Measurements from ENCODE around the gene RXRA.

The RXRA gene

DNA sequence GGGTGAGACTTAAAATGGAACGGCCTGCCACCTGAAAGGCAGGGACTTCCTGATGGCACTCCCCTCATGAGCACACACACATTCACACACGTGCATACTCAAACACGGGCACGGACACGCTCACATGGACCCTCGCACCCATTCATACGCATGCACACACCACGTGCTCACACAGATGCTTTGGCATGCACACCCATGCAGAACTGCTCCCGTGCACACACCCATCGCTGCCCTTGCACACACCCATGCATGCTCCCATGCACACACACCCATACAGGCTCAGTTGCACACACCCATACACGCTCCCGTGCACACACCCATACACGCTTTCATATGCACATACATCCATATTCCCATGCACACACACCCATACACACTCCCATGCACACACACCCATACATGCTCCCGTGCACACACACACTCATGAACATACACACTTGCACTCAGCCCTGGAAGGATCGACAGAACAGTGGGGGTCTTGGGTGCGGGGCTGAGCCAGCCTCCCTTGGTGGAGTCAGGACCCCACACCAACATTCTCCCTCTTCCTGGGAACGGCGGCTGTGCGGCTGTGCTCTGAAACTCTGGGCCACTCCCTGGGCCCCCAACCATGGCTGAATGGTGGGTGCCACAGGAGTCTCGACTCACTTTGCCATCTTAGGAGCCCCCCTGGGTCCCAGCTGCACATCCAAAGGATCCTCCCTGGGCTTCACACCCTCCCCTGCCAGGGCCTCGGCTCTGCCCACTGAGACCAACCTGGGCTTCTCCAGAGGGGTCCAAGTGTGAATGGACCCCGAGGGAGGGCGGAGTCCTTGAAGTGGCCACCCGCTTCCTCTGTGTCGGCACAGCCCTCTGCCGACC lies 115.2 kb downstream of the RXRA start:
- peaks cover 21% of the 10 kb centered on the region for H3K4me1 ChIP-seq (ENCODE audit: control insufficient read depth, insufficient read depth, low read length)

GRCh38 chr9:134442085-134442474 lies 115.8 kb downstream of the RXRA start:
- peaks cover 13% of the 10 kb centered on the region for H3K27me3 ChIP-seq (ENCODE audit: control insufficient read depth, insufficient read depth, low read length)
- peaks cover 5% of the 10 kb centered on the region for H3K36me3 ChIP-seq (ENCODE audit: insufficient read depth, low read length)
- peaks cover 21% of the 10 kb centered on the region for H3K4me1 ChIP-seq (ENCODE audit: control insufficient read depth, insufficient read depth, low read length)
- H3K9ac ChIP-seq (ENCODE audit: low read depth, low read length), result no peak overlapping the region
- H3K9me3 ChIP-seq (replicated peaks; ENCODE audit: low read length), result no peaks in the 10 kb centered on the region
- H3K4me2 ChIP-seq (ENCODE audit: low read length), result peak overlapping the region; percentile 16
- H3K4me3 ChIP-seq (ENCODE audit: low read length), result no peak overlapping the region

More for the DNA sequence above, 115.2 kb downstream of the RXRA start:
- H3K27me3 ChIP-seq (ENCODE audit: control insufficient read depth, insufficient read depth, low read length), result peaks cover 13% of the 10 kb centered on the region
- no peak overlapping the region for H3K9ac ChIP-seq (ENCODE audit: low read depth, low read length)
- no peak overlapping the region for H3K4me2 ChIP-seq (ENCODE audit: low read length)
- H3K9me3 ChIP-seq (replicated peaks; ENCODE audit: low read length), result no peaks in the 10 kb centered on the region
- H3K36me3 ChIP-seq (ENCODE audit: insufficient read depth, low read length), result peaks cover 11% of the 10 kb centered on the region
- H3K4me3 ChIP-seq (ENCODE audit: low read length), result no peak overlapping the region

- Histone ChIP-seq H3K27me3 (ENCODE audit: control insufficient read depth, insufficient read depth, low read length) (peaks cover 13% of the 10 kb centered on the region), H3K9ac (ENCODE audit: low read depth, low read length) (no peak overlapping the region), H3K4me2 (ENCODE audit: low read length) (peak overlapping the region; percentile 16), H3K36me3 (ENCODE audit: insufficient read depth, low read length) (peaks cover 5% of the 10 kb centered on the region), H3K4me1 (ENCODE audit: control insufficient read depth, insufficient read depth, low read length) (peaks cover 21% of the 10 kb centered on the region), H3K9me3 (replicated peaks; ENCODE audit: low read length) (no peaks in the 10 kb centered on the region), H3K4me3 (ENCODE audit: low read length) (no peak overlapping the region)
These were observed 116.4 kb downstream of the RXRA start for GRCh38 chr9:134442486-134443173.

- Histone ChIP-seq H3K27me3 (ENCODE audit: control insufficient read depth, insufficient read depth, low read length) (peaks cover 13% of the 10 kb centered on the region), H3K4me2 (ENCODE audit: low read length) (peak overlapping the region; percentile 39), H3K9me3 (replicated peaks; ENCODE audit: low read length) (peaks cover 4% of the 10 kb centered on the region), H3K4me3 (ENCODE audit: low read length) (no peak overlapping the region), H3K4me1 (ENCODE audit: control insufficient read depth, insufficient read depth, low read length) (peaks cover 21% of the 10 kb centered on the region), H3K9ac (ENCODE audit: low read depth, low read length) (no peak overlapping the region), H3K36me3 (ENCODE audit: insufficient read depth, low read length) (peaks cover 5% of the 10 kb centered on the region)
These were observed 117.2 kb downstream of the RXRA start for GRCh38 chr9:134443174-134444037.

DNA sequence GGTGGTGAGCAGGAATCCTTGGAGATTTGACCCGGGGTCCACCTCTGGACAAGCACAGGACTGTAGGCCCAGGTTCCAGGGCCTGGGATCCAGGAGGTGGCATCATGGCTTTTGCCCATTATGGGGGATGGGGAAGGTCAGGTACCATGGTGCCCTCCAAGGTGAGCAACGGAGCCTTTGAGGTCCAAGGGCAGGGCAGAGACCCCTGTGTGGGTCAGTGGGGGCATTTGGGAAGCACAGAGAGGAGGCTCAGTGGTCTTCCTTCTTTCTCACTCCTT lies 117.7 kb downstream of the RXRA start:
- H3K36me3 ChIP-seq (ENCODE audit: insufficient read depth, low read length), result peaks cover 4% of the 10 kb centered on the region
- no peak overlapping the region for H3K9ac ChIP-seq (ENCODE audit: low read depth, low read length)
- H3K9me3 ChIP-seq (replicated peaks; ENCODE audit: low read length), result peaks cover 10% of the 10 kb centered on the region
- H3K4me1 ChIP-seq (ENCODE audit: control insufficient read depth, insufficient read depth, low read length), result peaks cover 21% of the 10 kb centered on the region
- no peak overlapping the region for H3K4me2 ChIP-seq (ENCODE audit: low read length)
- H3K27me3 ChIP-seq (ENCODE audit: control insufficient read depth, insufficient read depth, low read length), result peaks cover 13% of the 10 kb centered on the region
- no peak overlapping the region for H3K4me3 ChIP-seq (ENCODE audit: low read length)

GRCh38 chr9:134445000-134445399 lies 118.7 kb downstream of the RXRA start:
- H3K4me3 ChIP-seq (ENCODE audit: low read length), result no peak overlapping the region
- H3K9me3 ChIP-seq (replicated peaks; ENCODE audit: low read length), result peaks cover 10% of the 10 kb centered on the region
- no peaks in the 10 kb centered on the region for H3K36me3 ChIP-seq (ENCODE audit: insufficient read depth, low read length)
- H3K4me2 ChIP-seq (ENCODE audit: low read length), result no peak overlapping the region
- no peak overlapping the region for H3K9ac ChIP-seq (ENCODE audit: low read depth, low read length)
- H3K27me3 ChIP-seq (ENCODE audit: control insufficient read depth, insufficient read depth, low read length), result peaks cover 13% of the 10 kb centered on the region
- peaks cover 25% of the 10 kb centered on the region for H3K4me1 ChIP-seq (ENCODE audit: control insufficient read depth, insufficient read depth, low read length)

GRCh38 chr9:134449180-134449916 lies 123.1 kb downstream of the RXRA start:
- no peak overlapping the region for H3K4me3 ChIP-seq (ENCODE audit: low read length)
- peaks cover 8% of the 10 kb centered on the region for H3K4me1 ChIP-seq (ENCODE audit: control insufficient read depth, insufficient read depth, low read length)
- H3K9me3 ChIP-seq (replicated peaks; ENCODE audit: low read length), result peaks cover 10% of the 10 kb centered on the region
- H3K36me3 ChIP-seq (ENCODE audit: insufficient read depth, low read length), result no peaks in the 10 kb centered on the region
- H3K9ac ChIP-seq (ENCODE audit: low read depth, low read length), result no peak overlapping the region
- H3K4me2 ChIP-seq (ENCODE audit: low read length), result no peak overlapping the region
- H3K27me3 ChIP-seq (ENCODE audit: control insufficient read depth, insufficient read depth, low read length), result no peaks in the 10 kb centered on the region

GRCh38 chr9:134451700-134452458 lies 125.6 kb downstream of the RXRA start:
- H3K4me3 ChIP-seq (ENCODE audit: low read length), result no peak overlapping the region
- no peaks in the 10 kb centered on the region for H3K27me3 ChIP-seq (ENCODE audit: control insufficient read depth, insufficient read depth, low read length)
- no peak overlapping the region for H3K9ac ChIP-seq (ENCODE audit: low read depth, low read length)
- H3K9me3 ChIP-seq (replicated peaks; ENCODE audit: low read length), result peaks cover 10% of the 10 kb centered on the region
- no peak overlapping the region for H3K4me2 ChIP-seq (ENCODE audit: low read length)
- H3K36me3 ChIP-seq (ENCODE audit: insufficient read depth, low read length), result no peaks in the 10 kb centered on the region
- H3K4me1 ChIP-seq (ENCODE audit: control insufficient read depth, insufficient read depth, low read length), result peaks cover 31% of the 10 kb centered on the region

- Histone ChIP-seq H3K4me3 (ENCODE audit: low read length) (no peak overlapping the region), H3K4me1 (ENCODE audit: control insufficient read depth, insufficient read depth, low read length) (peaks cover 35% of the 10 kb centered on the region), H3K9me3 (replicated peaks; ENCODE audit: low read length) (peaks cover 10% of the 10 kb centered on the region), H3K4me2 (ENCODE audit: low read length) (no peak overlapping the region), H3K36me3 (ENCODE audit: insufficient read depth, low read length) (no peaks in the 10 kb centered on the region), H3K27me3 (ENCODE audit: control insufficient read depth, insufficient read depth, low read length) (no peaks in the 10 kb centered on the region), H3K9ac (ENCODE audit: low read depth, low read length) (no peak overlapping the region)
These were observed 126.5 kb downstream of the RXRA start for GRCh38 chr9:134452728-134453127.

GRCh38 chr9:134453776-134454475 lies 127.7 kb downstream of the RXRA start:
- Histone ChIP-seq H3K4me2 (ENCODE audit: low read length) (no peak overlapping the region), H3K9me3 (replicated peaks; ENCODE audit: low read length) (peaks cover under 1% of the 10 kb centered on the region), H3K27me3 (ENCODE audit: control insufficient read depth, insufficient read depth, low read length) (no peaks in the 10 kb centered on the region), H3K36me3 (ENCODE audit: insufficient read depth, low read length) (no peaks in the 10 kb centered on the region), H3K4me3 (ENCODE audit: low read length) (no peak overlapping the region), H3K9ac (ENCODE audit: low read depth, low read length) (no peak overlapping the region), H3K4me1 (ENCODE audit: control insufficient read depth, insufficient read depth, low read length) (peaks cover 35% of the 10 kb centered on the region)

Data from skeletal muscle satellite cell (primary cell).